Measurements from ENCODE around the gene IL16.

IL16 gene

GRCh38 chr15:81294516-81294880 lies 97.8 kb downstream of the IL16 start:
- DNase-seq (ENCODE audit: low read depth), result no peak

GRCh38 chr15:81295486-81296121 lies 98.9 kb downstream of the IL16 start:
- no peak for DNase-seq (ENCODE audit: low read depth)

- no peak for DNase-seq (ENCODE audit: low read depth)
Measured at GRCh38 chr15:81296186-81296585, 99.5 kb downstream of the IL16 start.

GRCh38 chr15:81296673-81297072 lies 100.0 kb downstream of the IL16 start:
- DNase-seq (ENCODE audit: low read depth), result no peak

GRCh38 chr15:81297147-81297572 lies 100.5 kb downstream of the IL16 start:
- peak; percentile 41 for DNase-seq (ENCODE audit: low read depth)

- no peak for DNase-seq (ENCODE audit: low read depth)
Measured at GRCh38 chr15:81297603-81298575, 101.2 kb downstream of the IL16 start.

- no peak for DNase-seq (ENCODE audit: low read depth)
Measured at GRCh38 chr15:81298611-81299010, 101.9 kb downstream of the IL16 start.

GRCh38 chr15:81299156-81299555 lies 102.5 kb downstream of the IL16 start:
- DNase-seq (ENCODE audit: low read depth), result no peak

GRCh38 chr15:81299630-81300273 lies 103.1 kb downstream of the IL16 start:
- no peak for DNase-seq (ENCODE audit: low read depth)

- DNase-seq (ENCODE audit: low read depth), result no peak
Measured at GRCh38 chr15:81301385-81301784, 104.7 kb downstream of the IL16 start.

GRCh38 chr15:81301815-81302399 lies 105.2 kb downstream of the IL16 start:
- DNase-seq (ENCODE audit: low read depth), result no peak

GRCh38 chr15:81302701-81303109 lies 106.0 kb downstream of the IL16 start:
- DNase-seq (ENCODE audit: low read depth), result no peak

- DNase-seq (ENCODE audit: low read depth), result no peak
Measured at GRCh38 chr15:81303244-81304225, 106.9 kb downstream of the IL16 start.

GRCh38 chr15:81304226-81304625 lies 107.5 kb downstream of the IL16 start:
- DNase-seq (ENCODE audit: low read depth), result peak; percentile 83

GRCh38 chr15:81308260-81308659 lies 111.6 kb downstream of the IL16 start:
- no peak for DNase-seq (ENCODE audit: low read depth)

GRCh38 chr15:81309647-81310450 lies 113.2 kb downstream of the IL16 start:
- no peak for DNase-seq (ENCODE audit: low read depth)

GRCh38 chr15:81310480-81310879 lies 113.8 kb downstream of the IL16 start:
- no peak for DNase-seq (ENCODE audit: low read depth)

GRCh38 chr15:81311752-81312464 lies 115.2 kb downstream of the IL16 start:
- DNase-seq (ENCODE audit: low read depth), result peak; percentile 27

GRCh38 chr15:81312790-81313543 lies 116.3 kb downstream of the IL16 start:
- DNase-seq (ENCODE audit: low read depth), result peak; percentile 98
